Thyroid gland (tissue), 4 donors: ENCODE measurements around the gene EVC. TPM values are rescaled to one million over a fixed set of nuclear protein-coding genes. Genes with fewer than 3 reads are reported as not detected.
"Not testable (repeated sequence)": the region's sequence is repeated elsewhere in the genome, so short reads cannot be mapped to it uniquely, and the experiment has no call there.

Experiments
- DNase-seq, 2 donors: peaks; one replicate each; pipeline ENCODE4 v3.0.0-alpha.2; 2019
- H3K27ac ChIP-seq, 3 donors: fragments of 200-600 bp; sonication (generic); 1 replicate in 2 of 3; 2 replicates in 1 of 3; pipeline ENCODE4 v1.5.1; 2016 to 2019; ENCODE audit warnings: mild to moderate bottlenecking in 1 of 3, moderate library complexity in 1 of 3
- H3K27me3 ChIP-seq: fragments of 200-600 bp; sonication (generic); one replicate; pipeline ENCODE4 v1.5.1; 2019
- H3K36me3 ChIP-seq, 2 donors: fragments of 200-600 bp; sonication (generic); one replicate each; pipeline ENCODE4 v1.5.1; 2016 to 2019
- H3K4me1 ChIP-seq, 2 donors: fragments of 200-600 bp; sonication (generic); one replicate each; pipeline ENCODE4 v1.5.1; 2017 to 2019
- H3K4me3 ChIP-seq, 3 donors: fragments of 200-600 bp; sonication (generic); replicated peaks in 1 of 3; 1 replicate in 2 of 3; 2 replicates in 1 of 3; pipeline ENCODE4 v1.5.1; 2016; ENCODE audit warnings: mild to moderate bottlenecking in 1 of 3
- H3K9me3 ChIP-seq: fragments of 200-600 bp; sonication (generic); one replicate; pipeline ENCODE4 v1.5.1; 2017
- POLR2A ChIP-seq, 2 donors: fragments of 450-650 bp; IDR thresholded peaks; one replicate each; pipeline ENCODE4 v1.6.1; 2017; ENCODE audit warnings: antibody characterized with exemption in 2 of 2, mild to moderate bottlenecking in 2 of 2, moderate library complexity in 1 of 2
- WGBS, 2 donors: methylation state at CpG; one replicate each; pipeline ENCODE4 v1.1.5; 2017; 5-methylcytosine and 5-hydroxymethylcytosine counted together
- intact Hi-C: fragments of 100-400 bp; cut with DNase I; formaldehyde crosslinking; loops from one replicate; pipeline ENCODE4 v1.15.1; 2023
- total RNA-seq, 4 donors: library from RNA; depleted of rRNA; stranded (reverse); fragments of >200 nt; gene quantifications; one replicate each; pipeline ENCODE4 v1.2.3, GENCODE V29; 2016
- TF ChIP-seq, protein P1 (sequence below), 6 experiments: fragments of 200-600 bp in 3 of 6; fragments of 450-650 bp in 3 of 6; sonication (generic) in 3 of 6; IDR thresholded peaks; one replicate each; pipeline ENCODE4 v1.5.1; 2016 to 2019; ENCODE audit warnings: antibody characterized with exemption in 6 of 6, mild to moderate bottlenecking in 2 of 6, inconsistent platforms in 1 of 6, moderate library complexity in 1 of 6

The EVC gene
- total RNA-seq, 4 donors from 2014 or later: 21.4 to 43.6 (median 38.6) TPM

DNA sequence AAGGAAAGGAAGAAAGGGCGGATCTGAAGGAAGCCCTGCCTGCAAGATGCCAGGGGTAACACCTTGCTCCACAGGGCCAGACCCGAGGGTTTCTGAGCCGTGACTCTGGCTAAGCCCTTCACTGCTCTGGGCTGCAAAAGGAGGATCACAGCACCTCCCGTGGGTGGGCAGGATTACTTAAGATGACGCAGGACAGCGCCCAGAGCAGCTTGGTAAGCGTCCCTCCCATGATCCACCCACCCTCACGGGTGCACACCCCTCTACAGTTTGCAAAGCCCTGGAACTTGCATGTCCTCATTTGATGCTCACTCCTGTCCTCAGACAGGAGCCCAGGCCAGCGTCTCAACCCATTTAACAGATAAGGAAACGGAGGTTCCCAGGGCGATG lies 117.0 kb downstream of the EVC start:
- Histone ChIP-seq H3K4me3 (no peak overlapping the region), H3K4me1 (no peaks in the 10 kb centered on the region), H3K27ac (no peak overlapping the region), H3K27me3 (no peaks in the 10 kb centered on the region), H3K36me3 (no peaks in the 10 kb centered on the region), H3K9me3 (no peaks in the 10 kb centered on the region)
- DNase-seq: no peak
- 85 to 86% methylated on average over 9 to 11 of the region's 11 CpGs for WGBS, 2 donors
- intact Hi-C loops: no loop called here
- TF ChIP-seq, protein P1, sequence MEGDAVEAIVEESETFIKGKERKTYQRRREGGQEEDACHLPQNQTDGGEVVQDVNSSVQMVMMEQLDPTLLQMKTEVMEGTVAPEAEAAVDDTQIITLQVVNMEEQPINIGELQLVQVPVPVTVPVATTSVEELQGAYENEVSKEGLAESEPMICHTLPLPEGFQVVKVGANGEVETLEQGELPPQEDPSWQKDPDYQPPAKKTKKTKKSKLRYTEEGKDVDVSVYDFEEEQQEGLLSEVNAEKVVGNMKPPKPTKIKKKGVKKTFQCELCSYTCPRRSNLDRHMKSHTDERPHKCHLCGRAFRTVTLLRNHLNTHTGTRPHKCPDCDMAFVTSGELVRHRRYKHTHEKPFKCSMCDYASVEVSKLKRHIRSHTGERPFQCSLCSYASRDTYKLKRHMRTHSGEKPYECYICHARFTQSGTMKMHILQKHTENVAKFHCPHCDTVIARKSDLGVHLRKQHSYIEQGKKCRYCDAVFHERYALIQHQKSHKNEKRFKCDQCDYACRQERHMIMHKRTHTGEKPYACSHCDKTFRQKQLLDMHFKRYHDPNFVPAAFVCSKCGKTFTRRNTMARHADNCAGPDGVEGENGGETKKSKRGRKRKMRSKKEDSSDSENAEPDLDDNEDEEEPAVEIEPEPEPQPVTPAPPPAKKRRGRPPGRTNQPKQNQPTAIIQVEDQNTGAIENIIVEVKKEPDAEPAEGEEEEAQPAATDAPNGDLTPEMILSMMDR (IDR thresholded peaks at IDR 0.05): no peak
- no peak for TF ChIP-seq POLR2A (IDR thresholded peaks at IDR 0.05)

DNA sequence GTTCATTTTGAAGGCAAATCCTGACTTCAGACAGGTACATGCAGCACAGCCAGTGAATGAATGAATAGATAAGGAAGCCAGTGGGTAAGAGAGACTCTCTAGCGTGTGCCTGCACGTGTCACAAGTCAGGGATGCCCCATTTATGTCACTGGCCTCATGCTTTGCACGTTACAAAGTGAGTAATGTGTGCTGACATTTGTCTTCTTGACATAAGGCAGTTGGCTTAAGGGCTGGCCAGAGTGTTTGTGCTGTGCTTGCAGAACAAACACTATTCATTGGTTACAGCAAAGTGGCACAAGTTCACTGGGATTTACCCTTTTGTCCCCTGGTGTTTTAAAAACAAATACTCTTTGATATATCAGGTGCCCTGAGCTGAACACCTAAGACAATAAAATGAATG lies 125.9 kb downstream of the EVC start:
- TF ChIP-seq, protein P1 (IDR thresholded peaks at IDR 0.05): no peak
- no peak for TF ChIP-seq POLR2A (IDR thresholded peaks at IDR 0.05)
- 62 to 64% methylated on average over 2 to 3 of the region's 3 CpGs for WGBS, 2 donors
- Histone ChIP-seq H3K9me3 (no peaks in the 10 kb centered on the region), H3K36me3 (no peaks in the 10 kb centered on the region), H3K27me3 (no peaks in the 10 kb centered on the region), H3K4me1 (peaks cover 0 to 3% of the 10 kb centered on the region in 2 donors), H3K27ac (no peak overlapping the region), H3K4me3 (no peak overlapping the region)
- DNase-seq: no peak
- intact Hi-C loops: no loop called here

DNA sequence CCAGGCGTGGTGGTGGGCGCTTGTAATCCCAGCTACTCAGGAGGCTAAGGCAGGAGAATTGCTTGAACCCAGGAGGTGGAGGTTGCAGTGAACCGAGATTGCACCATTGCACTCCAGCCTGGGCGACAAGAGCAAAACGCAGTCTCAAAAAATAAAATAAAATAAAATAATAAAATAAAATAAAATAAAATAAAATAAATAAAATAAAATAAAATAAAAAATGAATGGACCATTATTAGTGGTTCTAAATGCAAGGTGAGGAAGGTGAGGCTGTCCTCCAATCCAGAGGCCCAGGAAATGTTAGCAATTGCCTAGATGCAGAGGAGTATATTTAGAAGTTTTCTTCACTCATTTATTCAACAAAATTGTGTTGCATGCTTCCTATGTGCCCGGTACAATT lies 126.5 kb downstream of the EVC start:
- intact Hi-C loops: not testable (repeated sequence)

DNA sequence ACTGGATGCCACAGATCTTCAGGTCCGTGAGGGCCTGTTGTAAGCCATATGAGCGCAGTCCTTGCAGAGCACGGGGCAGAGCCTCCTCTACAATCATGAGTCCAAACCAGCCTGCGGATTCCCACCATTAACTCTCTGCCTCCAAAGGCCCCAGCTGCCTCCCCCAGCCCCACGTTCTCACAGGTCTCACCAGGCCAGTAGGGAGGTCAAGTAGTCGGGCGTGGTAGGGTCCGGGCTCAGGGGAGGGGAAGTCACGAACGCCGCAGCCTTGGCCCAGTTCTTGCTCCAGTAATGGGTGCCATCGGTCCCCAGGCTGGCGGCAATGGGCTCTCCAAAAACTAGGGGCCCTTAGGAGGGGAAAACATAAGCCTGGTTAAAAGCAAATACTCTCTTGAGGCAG lies 128.3 kb downstream of the EVC start:
- peaks cover 0 to 3% of the 10 kb centered on the region in 2 donors for H3K4me1 ChIP-seq
- H3K27ac ChIP-seq: no peak overlapping the region
- no peaks in the 10 kb centered on the region for H3K36me3 ChIP-seq
- intact Hi-C loops: no loop called here
- no peaks in the 10 kb centered on the region for H3K9me3 ChIP-seq
- DNase-seq: no peak
- no peak for TF ChIP-seq POLR2A (IDR thresholded peaks at IDR 0.05)
- TF ChIP-seq, protein P1 (IDR thresholded peaks at IDR 0.05): no peak
- 90 to 94% methylated on average over 8 to 13 of the region's 13 CpGs for WGBS, 2 donors
- H3K27me3 ChIP-seq: no peaks in the 10 kb centered on the region
- no peak overlapping the region for H3K4me3 ChIP-seq

More for the DNA sequence above, 126.5 kb downstream of the EVC start:
- DNase-seq, H3K4me3 ChIP-seq, H3K27me3 ChIP-seq, H3K27ac ChIP-seq, H3K36me3 ChIP-seq, H3K4me1 ChIP-seq, H3K9me3 ChIP-seq: not testable (repeated sequence)
- 80 to 97% methylated on average over 6 of the region's 6 CpGs for WGBS, 2 donors

DNA sequence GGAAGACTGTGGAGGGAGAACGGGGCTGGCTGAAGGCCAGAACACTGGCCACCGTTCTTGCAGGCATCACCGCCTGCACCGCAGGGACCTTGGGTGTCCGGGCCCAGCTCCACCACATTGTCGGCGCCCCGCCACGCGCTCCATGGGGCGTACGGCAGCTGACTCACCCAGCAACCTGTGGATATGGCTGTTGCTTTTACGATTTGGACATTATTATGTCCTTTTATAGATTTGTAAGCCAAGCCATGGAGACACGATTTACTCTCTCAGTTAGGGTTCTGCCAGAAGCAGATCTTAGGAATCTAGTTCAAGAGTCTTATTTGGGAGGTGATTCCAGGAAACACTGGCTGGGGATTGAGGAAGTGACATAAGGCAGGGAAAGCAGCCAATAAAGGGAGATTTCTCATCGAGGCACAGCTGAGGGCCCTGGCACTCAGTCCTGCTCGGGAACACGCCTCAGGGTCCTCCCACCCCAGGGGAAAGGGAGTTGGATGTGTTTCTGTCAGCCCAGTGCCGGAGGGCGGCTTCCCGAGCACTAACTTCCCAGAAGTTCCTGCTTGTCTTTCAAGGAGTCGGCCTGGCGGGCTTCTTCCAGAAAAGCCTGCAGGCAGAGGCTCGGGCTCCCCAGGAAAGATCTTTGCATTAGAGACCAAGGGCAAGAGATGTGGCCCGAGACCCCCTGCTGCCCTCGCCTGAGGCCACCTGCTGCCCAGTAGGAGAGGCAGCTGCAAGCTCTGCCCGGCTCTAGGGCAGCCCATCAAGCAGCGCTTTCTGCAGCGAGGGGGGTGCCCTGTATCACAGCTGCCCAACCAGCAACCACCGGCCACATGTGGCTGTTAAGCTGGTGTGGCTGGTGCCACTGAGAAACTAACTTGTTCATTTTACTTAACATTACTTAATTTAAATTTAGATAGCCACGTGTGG lies 129.0 kb downstream of the EVC start:
- Histone ChIP-seq H3K27me3 (no peaks in the 10 kb centered on the region), H3K9me3 (no peaks in the 10 kb centered on the region), H3K36me3 (no peaks in the 10 kb centered on the region), H3K4me1 (peaks cover 0 to 3% of the 10 kb centered on the region in 2 donors), H3K27ac (peak overlapping the region in 1 of 3 donors; percentile 10), H3K4me3 (no peak overlapping the region)
- intact Hi-C loops: no loop called here
- DNase-seq: no peak
- TF ChIP-seq POLR2A (IDR thresholded peaks at IDR 0.05): no peak
- TF ChIP-seq, protein P1 (IDR thresholded peaks at IDR 0.05): no peak
- 61 to 71% methylated on average over 20 to 29 of the region's 30 CpGs for WGBS, 2 donors
